Measurements from ENCODE around the gene DSE. TPM values are rescaled to one million over a fixed set of nuclear protein-coding genes. Genes with fewer than 3 reads are reported as not detected.

The DSE gene
- total RNA-seq, 2 experiments from 2014 or later, result 3.7 to 3.8 TPM

- Mint-ChIP-seq H3K27me3 (ENCODE audit: low read depth) (peaks cover 15% of the 10 kb centered on the region), H3K36me3 (ENCODE audit: low read depth) (peaks cover 4% of the 10 kb centered on the region), H3K4me1 (ENCODE audit: low read depth) (peaks cover 27% of the 10 kb centered on the region), H3K4me3 (no peak overlapping the region), H3K27ac (no peak overlapping the region), H3K9me3 (ENCODE audit: insufficient read depth) (peaks cover 5% of the 10 kb centered on the region)
- CTCF ChIA-PET, result interaction anchor here (0.9 kb wide), 1 partner anchor 28 kb away, joined by 3 read pairs; no protein-coding TSS in a partner anchor
- POLR2A ChIA-PET, result interaction anchor here (1.0 kb wide), 1 partner anchor 22 kb away, joined by 3 read pairs; no protein-coding TSS in a partner anchor
- DNase-seq (no peak), ATAC-seq (no peak)
These were observed 102.0 kb downstream of the DSE start for GRCh38 chr6:116472706-116473105.

- DNase-seq, result no peak
- Mint-ChIP-seq H3K9me3 (ENCODE audit: insufficient read depth) (peaks cover 5% of the 10 kb centered on the region), H3K4me3 (no peak overlapping the region), H3K4me1 (ENCODE audit: low read depth) (peaks cover 25% of the 10 kb centered on the region), H3K36me3 (ENCODE audit: low read depth) (peaks cover 5% of the 10 kb centered on the region), H3K27ac (peak overlapping the region; percentile 60), H3K27me3 (ENCODE audit: low read depth) (peaks cover 8% of the 10 kb centered on the region)
- CTCF ChIA-PET, result interaction anchor here (1.0 to 1.3 kb wide), 2 partner anchors 30 to 187 kb away, joined by 3 to 4 read pairs; no protein-coding TSS in a partner anchor
- POLR2A ChIA-PET, result no interaction called here
- ATAC-seq, result no peak
These were observed 104.4 kb downstream of the DSE start for GRCh38 chr6:116475141-116475540.

DNA sequence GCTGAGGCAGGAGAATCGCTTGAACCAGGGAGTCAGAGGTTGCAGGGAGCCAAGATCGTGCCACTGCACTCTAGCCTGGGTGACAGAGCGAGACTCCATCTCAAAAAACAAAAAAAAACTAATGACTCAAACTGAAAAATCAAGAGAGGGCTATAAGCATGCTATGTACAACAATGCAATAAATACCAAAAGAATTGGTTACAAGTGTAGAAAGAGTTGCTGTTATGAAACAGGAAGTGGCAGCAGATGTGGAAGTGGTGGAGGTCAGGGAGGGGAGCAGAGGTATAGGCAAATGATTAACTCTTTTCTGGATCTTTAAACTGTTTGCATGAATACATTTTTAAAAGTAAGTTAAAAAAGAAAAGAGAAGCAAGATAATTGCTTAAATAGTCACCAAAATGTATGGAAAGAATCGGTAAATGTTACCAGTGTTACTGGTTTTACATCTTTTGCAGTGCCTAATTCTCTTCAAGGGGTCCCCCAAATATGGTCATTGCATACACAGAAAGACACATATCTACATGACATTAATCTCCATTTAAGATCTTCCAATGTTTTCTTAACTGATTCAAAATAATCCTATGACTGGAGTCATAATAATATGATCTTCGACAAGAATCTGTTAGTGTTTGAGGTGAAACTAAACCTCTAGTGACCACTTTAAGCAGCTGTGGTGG is 105.4 kb downstream of the DSE start:
- Mint-ChIP-seq H3K4me1 (ENCODE audit: low read depth) (peaks cover 25% of the 10 kb centered on the region), H3K9me3 (ENCODE audit: insufficient read depth) (peaks cover 5% of the 10 kb centered on the region), H3K27ac (peak overlapping the region; percentile 78), H3K4me3 (peak overlapping the region; percentile 44), H3K27me3 (ENCODE audit: low read depth) (peaks cover 7% of the 10 kb centered on the region), H3K36me3 (ENCODE audit: low read depth) (peaks cover 5% of the 10 kb centered on the region)
- ChIA-PET CTCF (no interaction called here), POLR2A (no interaction called here)
- ATAC-seq (peak; percentile 99), DNase-seq (peak; percentile 80)

GRCh38 chr6:116482780-116483179 is 112.0 kb downstream of the DSE start:
- DNase-seq (no peak), ATAC-seq (no peak)
- ChIA-PET POLR2A (no interaction called here), CTCF (no interaction called here)
- H3K36me3 Mint-ChIP-seq (ENCODE audit: low read depth), result peaks cover 2% of the 10 kb centered on the region
- H3K27ac Mint-ChIP-seq, result no peak overlapping the region
- peaks cover 42% of the 10 kb centered on the region for H3K27me3 Mint-ChIP-seq (ENCODE audit: low read depth)
- no peak overlapping the region for H3K4me3 Mint-ChIP-seq
- no peaks in the 10 kb centered on the region for H3K9me3 Mint-ChIP-seq (ENCODE audit: insufficient read depth)
- no peaks in the 10 kb centered on the region for H3K4me1 Mint-ChIP-seq (ENCODE audit: low read depth)

DNA sequence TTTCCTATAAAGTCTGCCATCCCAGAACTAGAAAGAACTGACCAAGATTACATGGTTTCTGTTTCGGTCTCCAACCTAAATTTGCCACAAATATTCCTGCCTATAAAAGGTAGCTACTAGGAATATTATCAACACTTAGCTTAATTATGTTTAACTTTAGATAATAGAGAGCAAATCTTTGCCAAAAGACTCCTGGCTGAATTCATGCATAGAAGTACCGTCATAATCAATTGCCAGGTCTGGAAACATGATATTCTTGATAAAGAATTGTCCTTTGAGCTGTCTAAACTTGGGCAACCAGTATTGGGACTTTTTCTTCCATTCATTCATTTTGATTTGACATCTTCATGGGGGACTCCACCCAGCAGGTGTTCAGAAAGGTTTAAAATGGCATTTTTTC is 112.9 kb downstream of the DSE start:
- no peak overlapping the region for H3K27ac Mint-ChIP-seq
- no peak for DNase-seq
- H3K27me3 Mint-ChIP-seq (ENCODE audit: low read depth), result peaks cover 46% of the 10 kb centered on the region
- POLR2A ChIA-PET, result no interaction called here
- no peaks in the 10 kb centered on the region for H3K9me3 Mint-ChIP-seq (ENCODE audit: insufficient read depth)
- CTCF ChIA-PET, result interaction anchor here (1.0 kb wide), 1 partner anchor 39 kb away, joined by 3 read pairs; no protein-coding TSS in a partner anchor
- ATAC-seq, result no peak
- no peak overlapping the region for H3K4me3 Mint-ChIP-seq
- no peaks in the 10 kb centered on the region for H3K4me1 Mint-ChIP-seq (ENCODE audit: low read depth)
- H3K36me3 Mint-ChIP-seq (ENCODE audit: low read depth), result peaks cover 2% of the 10 kb centered on the region

DNA sequence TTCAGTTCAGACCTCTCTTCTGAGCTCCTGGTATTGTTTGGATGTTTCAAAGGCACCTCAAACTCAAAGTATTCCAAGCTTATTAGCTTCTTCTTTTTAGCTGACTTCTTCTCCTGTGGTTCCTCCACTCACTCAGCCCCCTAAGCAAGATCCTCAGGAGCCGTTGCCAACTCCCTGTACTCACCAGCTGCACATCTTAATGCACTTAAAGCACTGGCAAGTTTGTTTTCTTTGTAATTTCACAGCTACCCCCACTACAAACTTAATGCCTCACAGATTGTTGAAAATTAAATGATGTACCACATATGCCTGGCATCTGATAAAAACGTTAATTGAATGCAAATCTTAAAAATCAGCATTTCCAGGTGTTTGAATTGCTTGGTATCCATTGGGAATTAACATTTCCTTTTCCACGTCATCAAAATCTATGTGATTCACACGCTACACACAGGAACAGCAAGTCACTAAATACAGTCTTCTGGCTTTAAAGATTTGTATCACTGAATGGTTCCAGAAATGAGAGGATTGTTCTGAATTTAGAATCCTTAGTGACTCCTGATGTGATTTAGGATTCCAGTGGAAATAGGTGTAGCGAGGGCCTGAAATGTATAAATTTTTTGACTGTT is 114.9 kb downstream of the DSE start:
- POLR2A ChIA-PET, result no interaction called here
- H3K27me3 Mint-ChIP-seq (ENCODE audit: low read depth), result peaks cover 58% of the 10 kb centered on the region
- ATAC-seq, result no peak

GRCh38 chr6:116491610-116492330 is 121.0 kb downstream of the DSE start:
- ATAC-seq (no peak), DNase-seq (no peak)
- Mint-ChIP-seq H3K27me3 (ENCODE audit: low read depth) (peaks cover 44% of the 10 kb centered on the region), H3K9me3 (ENCODE audit: insufficient read depth) (no peaks in the 10 kb centered on the region), H3K36me3 (ENCODE audit: low read depth) (no peaks in the 10 kb centered on the region), H3K27ac (no peak overlapping the region), H3K4me3 (no peak overlapping the region), H3K4me1 (ENCODE audit: low read depth) (no peaks in the 10 kb centered on the region)
- ChIA-PET CTCF (no interaction called here), POLR2A (no interaction called here)

More for the DNA sequence above, 114.9 kb downstream of the DSE start:
- Mint-ChIP-seq H3K36me3 (ENCODE audit: low read depth) (no peaks in the 10 kb centered on the region), H3K4me3 (no peak overlapping the region), H3K9me3 (ENCODE audit: insufficient read depth) (no peaks in the 10 kb centered on the region), H3K4me1 (ENCODE audit: low read depth) (no peaks in the 10 kb centered on the region), H3K27ac (no peak overlapping the region)
- CTCF ChIA-PET, result no interaction called here
- DNase-seq, result no peak

DNA sequence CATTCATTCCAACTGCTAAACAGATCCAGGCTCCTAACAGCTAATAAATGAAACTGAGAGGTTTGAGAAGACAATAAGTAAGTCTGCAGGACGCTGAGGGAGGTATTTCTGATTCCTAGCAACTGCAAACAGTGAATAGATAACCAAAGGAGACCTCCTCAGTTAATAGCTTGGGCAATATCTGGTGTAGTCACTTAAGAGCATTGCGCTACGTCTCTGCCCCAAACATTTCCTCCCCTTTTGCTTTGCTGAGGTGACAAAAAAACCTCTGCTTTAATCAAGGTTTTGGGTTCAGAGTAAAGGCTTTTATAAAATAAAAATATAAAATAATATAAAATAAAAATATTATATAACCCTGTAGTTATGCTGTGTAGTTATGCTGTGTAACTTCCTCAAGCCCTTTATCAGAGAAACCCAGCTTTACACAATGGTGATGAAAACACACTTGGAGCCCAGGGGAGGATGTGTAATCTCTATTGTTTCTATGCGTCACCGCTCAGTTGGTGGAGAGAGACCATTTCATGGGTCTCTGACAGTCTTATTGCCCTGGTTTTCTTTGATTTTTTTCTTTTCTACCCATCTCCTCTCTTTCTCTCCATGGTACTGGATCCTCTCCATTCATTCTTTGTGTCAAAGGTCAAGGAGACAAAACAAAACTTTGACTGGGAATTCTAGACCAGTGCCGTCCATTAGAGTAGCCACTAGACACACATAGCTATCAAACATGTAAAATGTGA is 121.8 kb downstream of the DSE start:
- Mint-ChIP-seq H3K36me3 (ENCODE audit: low read depth) (no peaks in the 10 kb centered on the region), H3K27ac (no peak overlapping the region), H3K4me1 (ENCODE audit: low read depth) (no peaks in the 10 kb centered on the region), H3K9me3 (ENCODE audit: insufficient read depth) (no peaks in the 10 kb centered on the region), H3K27me3 (ENCODE audit: low read depth) (peaks cover 39% of the 10 kb centered on the region), H3K4me3 (no peak overlapping the region)
- ATAC-seq (no peak), DNase-seq (no peak)
- ChIA-PET CTCF (no interaction called here), POLR2A (no interaction called here)

Other genes with a start within 250 kb of the DSE start
- not detected for gene COL10A1, start 244.8 kb upstream of the DSE start, total RNA-seq
- gene TSPYL4, start 116.9 kb upstream of the DSE start, total RNA-seq, result 10 to 100 TPM; 19.3 to 19.8 TPM
- gene TSPYL1, start 91.0 kb upstream of the DSE start, total RNA-seq, result 10 to 100 TPM; 37.8 to 38.4 TPM
- 10 to 100 TPM; 19.3 to 20.6 TPM for gene CALHM6, start 90.4 kb downstream of the DSE start, total RNA-seq
- not detected for gene CALHM5, start 140.7 kb downstream of the DSE start, total RNA-seq
- gene TRAPPC3L, start 174.7 kb downstream of the DSE start, total RNA-seq, result not detected
- not detected for gene CALHM4, start 182.8 kb downstream of the DSE start, total RNA-seq
- 10 to 100 TPM; 39.8 to 45.2 TPM for gene RWDD1, start 200.6 kb downstream of the DSE start, total RNA-seq
- gene RSPH4A, start 245.5 kb downstream of the DSE start, total RNA-seq, result under 1 TPM; 0.18 to 0.29 TPM

All from activated CD8-positive, alpha-beta T cell treated with anti-CD3 and anti-CD28 coated beads, Interleukin-2, amount 10 ng/mL, durations not matched to agents 7 days and 5 days (primary cell).